Ovary (tissue), 9 donors: ENCODE results near the gene SRD5A1. TPM values are rescaled to one million over a fixed set of nuclear protein-coding genes. Genes with fewer than 3 reads are reported as not detected.

Experiments
- DNase-seq, 5 donors: peaks; one replicate each; pipeline ENCODE4 v3.0.0-alpha.2; 2019 to 2020
- H3K27ac ChIP-seq, 2 donors: fragments of 200-600 bp; one replicate each; pipeline versions ENCODE4 v1.5.1 to v1.8.0; 2019 to 2022
- H3K27me3 ChIP-seq: fragments of 200-600 bp; one replicate; pipeline ENCODE4 v1.8.0; 2022
- H3K36me3 ChIP-seq: fragments of 200-600 bp; sonication (generic); one replicate; pipeline ENCODE4 v1.5.1; 2019
- H3K4me1 ChIP-seq: one replicate; pipeline ENCODE4 v1.8.1; 2013; ENCODE audit warnings: mild to moderate bottlenecking, moderate library complexity; ENCODE audit not compliant: insufficient read depth
- H3K4me3 ChIP-seq: fragments of 200-600 bp; sonication (generic); one replicate; pipeline ENCODE4 v1.5.1; 2017
- H3K9me3 ChIP-seq, 2 donors: fragments of 200-600 bp in 1 of 2; sonication (generic) in 1 of 2; one replicate each; pipeline versions ENCODE4 v1.5.1 to v1.8.1; 2013 to 2019; ENCODE audit warnings: mild to moderate bottlenecking in 1 of 2, moderate library complexity in 1 of 2
- EP300 ChIP-seq: sonication (generic); formaldehyde crosslinking; IDR thresholded peaks from one replicate; pipeline ENCODE4 v1.6.1; 2017; ENCODE audit warnings: antibody characterized with exemption
- POLR2A ChIP-seq: fragments of 450-650 bp; IDR thresholded peaks from one replicate; pipeline ENCODE4 v1.6.1; 2017; ENCODE audit warnings: antibody characterized with exemption, mild to moderate bottlenecking, moderate library complexity
- WGBS, 3 donors: extraction: QIAGEN DNeasy Blood & Tissue Kit in 1 of 3; methylation state at CpG; one replicate each; pipeline versions ENCODE4 v1.1.5 to v1.1.7; 2013 to 2017; 5-methylcytosine and 5-hydroxymethylcytosine counted together
- intact Hi-C, 4 donors: fragments of 100-400 bp; cut with DNase I; formaldehyde crosslinking; loops; one replicate each; pipeline versions ENCODE4 v1.11.0 to v1.15.1; 2022 to 2023
- polyA plus RNA-seq, 2 donors: library from polyadenylated mRNA; stranded (reverse); fragments of 200-250 nt in 1 of 2; fragments of 350-450 nt in 1 of 2; fragmentation: Illumina TruSeq in 1 of 2; extraction: RNeasy Lipid Tissue Mini Kit (QIAGEN cat#74804) in 1 of 2; gene quantifications; one replicate each; pipeline ENCODE4 v1.2.3, GENCODE V29; 2013 to 2014
- total RNA-seq, 7 donors: library from RNA; depleted of rRNA in 2 of 7; stranded (reverse); fragments of >200 nt in 2 of 7; fragmentation: NEBNext Ultra II Directional in 3 of 7; extraction: Animal tissue kit (Norgen Biotek cat#: 25700) in 3 of 7; gene quantifications; one replicate each; pipeline versions ENCODE4 v1.1.0 to v1.2.4, GENCODE V29; 2016 to 2023
- TF ChIP-seq, protein P1 (sequence below), 3 donors: fragments of 450-650 bp in 2 of 3; fragments of 200-600 bp in 1 of 3; IDR thresholded peaks; one replicate each; pipeline versions ENCODE4 v1.5.1 to v1.8.0; 2016 to 2022; ENCODE audit warnings: antibody characterized with exemption in 3 of 3, mild to moderate bottlenecking in 1 of 3
- donor health status: DM: no; HTN: no; CAD: no; lungs with moderate emphysema.
- donor health status: DM: no; HTN: no; CAD: no.
- donor health status: Bipolar disorder and iron deficiency.
- donor health status: DM: yes; HTN: yes; CAD: no.
- donor health status: DM: no; HTN: no; CAD: no.
- donor health status: DM: yes; HTN: yes; CAD: no.

Gene SRD5A1
- total and polyA plus RNA-seq, 9 donors: 4.4 to 13.5 (median 9.4) TPM

DNA sequence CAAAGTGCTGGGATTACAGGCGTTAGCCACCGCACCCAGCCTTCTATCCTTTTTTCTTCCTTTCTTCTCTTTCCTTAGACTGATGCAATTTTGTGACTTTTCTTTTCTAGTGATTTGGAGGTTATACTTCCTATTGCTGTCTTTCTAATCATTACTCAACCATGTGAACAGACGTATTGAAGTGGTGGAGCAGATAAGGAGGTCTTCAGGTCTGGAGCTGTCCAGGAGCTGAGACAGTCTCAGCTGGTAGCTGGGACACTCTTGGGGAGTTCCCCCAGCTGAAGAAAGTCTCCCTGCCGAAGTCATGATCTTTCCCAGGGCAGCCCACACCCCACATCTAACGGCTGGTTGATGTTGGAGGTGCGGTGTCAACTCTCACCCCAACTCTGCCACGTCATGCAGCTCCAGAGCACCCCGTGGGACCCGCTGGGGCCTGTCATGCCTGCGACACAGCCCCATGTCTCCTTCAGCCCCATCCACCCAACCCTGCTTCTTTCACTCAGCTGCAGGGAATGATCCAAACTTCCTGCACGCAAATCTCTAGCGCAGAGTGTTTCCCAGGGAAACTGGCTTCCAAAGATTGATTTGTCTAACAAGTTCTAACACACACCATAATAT lies 41.5 kb upstream of the SRD5A1 start:
- DNase-seq: no peak
- H3K36me3 ChIP-seq: no peaks in the 10 kb centered on the region
- WGBS, 3 donors: 87 to 94% (median 94%) methylated on average over 12 of the region's 12 CpGs
- no peaks in the 10 kb centered on the region for H3K27me3 ChIP-seq
- H3K9me3 ChIP-seq: no peaks in the 10 kb centered on the region
- no peak overlapping the region for H3K4me3 ChIP-seq
- intact Hi-C loops: no loop called here
- no peak overlapping the region for H3K27ac ChIP-seq
- H3K4me1 ChIP-seq: no peaks in the 10 kb centered on the region
- TF ChIP-seq POLR2A: no peak
- TF ChIP-seq, protein P1, sequence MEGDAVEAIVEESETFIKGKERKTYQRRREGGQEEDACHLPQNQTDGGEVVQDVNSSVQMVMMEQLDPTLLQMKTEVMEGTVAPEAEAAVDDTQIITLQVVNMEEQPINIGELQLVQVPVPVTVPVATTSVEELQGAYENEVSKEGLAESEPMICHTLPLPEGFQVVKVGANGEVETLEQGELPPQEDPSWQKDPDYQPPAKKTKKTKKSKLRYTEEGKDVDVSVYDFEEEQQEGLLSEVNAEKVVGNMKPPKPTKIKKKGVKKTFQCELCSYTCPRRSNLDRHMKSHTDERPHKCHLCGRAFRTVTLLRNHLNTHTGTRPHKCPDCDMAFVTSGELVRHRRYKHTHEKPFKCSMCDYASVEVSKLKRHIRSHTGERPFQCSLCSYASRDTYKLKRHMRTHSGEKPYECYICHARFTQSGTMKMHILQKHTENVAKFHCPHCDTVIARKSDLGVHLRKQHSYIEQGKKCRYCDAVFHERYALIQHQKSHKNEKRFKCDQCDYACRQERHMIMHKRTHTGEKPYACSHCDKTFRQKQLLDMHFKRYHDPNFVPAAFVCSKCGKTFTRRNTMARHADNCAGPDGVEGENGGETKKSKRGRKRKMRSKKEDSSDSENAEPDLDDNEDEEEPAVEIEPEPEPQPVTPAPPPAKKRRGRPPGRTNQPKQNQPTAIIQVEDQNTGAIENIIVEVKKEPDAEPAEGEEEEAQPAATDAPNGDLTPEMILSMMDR (IDR thresholded peaks at IDR 0.05): no peak
- no peak for TF ChIP-seq EP300

DNA sequence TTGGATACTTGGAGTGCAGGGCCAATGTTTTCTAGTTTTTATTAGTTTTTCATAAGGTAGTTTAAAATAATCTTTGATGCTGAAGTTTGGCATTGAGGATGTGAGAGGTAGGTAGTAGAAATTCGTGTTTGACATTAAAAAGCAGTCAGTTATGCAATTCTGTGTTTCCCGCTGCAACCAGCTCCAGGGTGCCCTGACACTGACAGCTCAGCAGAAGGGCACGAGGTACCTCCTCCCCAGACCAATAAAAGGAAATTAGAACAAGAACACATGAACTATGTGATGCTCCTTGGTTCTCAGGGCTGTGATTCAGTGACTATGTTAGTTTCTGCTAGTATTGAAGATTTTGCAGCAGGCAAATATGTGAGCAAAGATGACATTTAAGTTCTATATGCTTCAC lies 40.6 kb upstream of the SRD5A1 start:
- Histone ChIP-seq H3K4me3 (no peak overlapping the region), H3K4me1 (peaks cover 2% of the 10 kb centered on the region), H3K36me3 (no peaks in the 10 kb centered on the region), H3K27me3 (no peaks in the 10 kb centered on the region), H3K27ac (no peak overlapping the region), H3K9me3 (no peaks in the 10 kb centered on the region)
- no peak for DNase-seq
- intact Hi-C loops: no loop called here
- TF ChIP-seq, protein P1 (IDR thresholded peaks at IDR 0.05): no peak
- TF ChIP-seq EP300 (no peak), POLR2A (no peak)
- WGBS, 3 donors: 62 to 70% (median 68%) methylated on average over 3 of the region's 3 CpGs

DNA sequence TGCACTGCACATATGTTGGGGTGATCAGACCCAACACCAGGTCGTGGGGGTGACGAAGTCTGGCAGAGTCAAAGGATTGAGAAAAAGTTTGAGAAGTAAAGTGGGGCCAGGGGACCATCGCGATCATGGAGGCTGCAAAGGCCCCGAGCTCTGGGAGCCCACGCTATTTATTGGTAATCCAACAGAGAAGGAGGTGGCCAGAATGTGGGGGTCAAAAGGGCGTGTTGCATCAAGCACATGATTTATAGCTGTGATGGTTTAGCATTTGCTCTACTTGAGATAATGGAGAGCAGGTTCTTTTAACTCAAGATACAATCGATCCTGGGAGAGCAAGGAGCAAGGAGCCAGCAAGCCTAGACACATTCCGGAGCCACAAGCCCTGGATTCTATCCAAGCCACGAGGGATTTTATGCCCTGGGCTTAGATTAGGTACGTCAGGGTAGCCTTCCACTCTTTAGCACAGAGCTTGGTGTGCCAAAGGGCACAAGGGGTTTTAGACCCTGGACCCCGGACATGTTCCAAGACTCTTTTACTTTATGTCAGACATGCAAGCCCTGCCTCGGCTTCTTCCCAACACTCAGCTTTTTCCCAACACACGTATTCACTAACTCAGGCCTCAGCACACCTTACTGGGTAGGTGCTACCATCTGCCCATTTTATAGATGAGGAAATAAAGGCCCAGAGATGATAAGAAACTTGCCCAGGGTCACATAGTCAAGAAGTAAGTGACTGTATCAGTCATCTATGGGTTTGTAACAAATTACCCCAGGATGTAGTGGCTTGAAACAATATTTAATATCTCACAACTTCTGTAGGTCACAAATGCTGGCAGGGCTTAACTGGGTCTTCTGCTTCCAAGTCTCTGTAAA lies 39.9 kb upstream of the SRD5A1 start:
- 71 to 82% (median 78%) methylated on average over 14 of the region's 14 CpGs for WGBS, 3 donors
- DNase-seq: no peak
- H3K9me3 ChIP-seq: no peaks in the 10 kb centered on the region
- intact Hi-C loops: no loop called here
- H3K36me3 ChIP-seq: no peaks in the 10 kb centered on the region
- H3K4me3 ChIP-seq: no peak overlapping the region
- no peaks in the 10 kb centered on the region for H3K27me3 ChIP-seq
- TF ChIP-seq, protein P1 (IDR thresholded peaks at IDR 0.05): no peak
- TF ChIP-seq EP300 (no peak), POLR2A (no peak)
- peaks cover 3% of the 10 kb centered on the region for H3K4me1 ChIP-seq
- no peak overlapping the region for H3K27ac ChIP-seq

DNA sequence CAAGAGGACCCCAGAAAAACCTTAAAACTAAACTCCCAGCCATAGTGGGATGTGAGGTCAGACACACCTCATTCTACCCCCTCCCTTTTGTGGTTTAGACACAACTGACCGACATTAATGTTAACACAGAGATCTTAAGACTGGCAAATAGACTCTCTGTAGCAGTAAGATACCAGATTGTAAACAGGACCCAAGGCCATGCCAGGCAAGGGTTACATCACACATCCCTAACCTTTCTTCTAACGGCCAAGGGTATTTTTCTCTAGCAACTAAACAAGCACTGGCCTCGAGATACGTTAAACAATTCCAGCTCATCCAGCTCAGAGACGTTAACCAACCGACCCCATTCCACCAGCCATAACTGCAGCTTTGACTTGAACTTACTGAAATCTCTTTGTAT lies 39.2 kb upstream of the SRD5A1 start:
- peaks cover 3% of the 10 kb centered on the region for H3K4me1 ChIP-seq
- no peaks in the 10 kb centered on the region for H3K9me3 ChIP-seq
- DNase-seq: no peak
- no peak overlapping the region for H3K4me3 ChIP-seq
- 52 to 73% (median 62%) methylated on average over 6 of the region's 6 CpGs for WGBS, 3 donors
- no peaks in the 10 kb centered on the region for H3K36me3 ChIP-seq
- H3K27me3 ChIP-seq: no peaks in the 10 kb centered on the region
- no peak overlapping the region for H3K27ac ChIP-seq
- TF ChIP-seq EP300: no peak
- TF ChIP-seq POLR2A: no peak
- TF ChIP-seq, protein P1 (IDR thresholded peaks at IDR 0.05): no peak
- intact Hi-C loops: no loop called here
